Cardiac muscle cell (in vitro differentiated cells and primary cell): ENCODE data around the gene COP1. TPM values are rescaled to one million over a fixed set of nuclear protein-coding genes. Genes with fewer than 3 reads are reported as not detected.

Source experiments
- DNase-seq, 2 donors: peaks; one replicate each; pipeline versions ENCODE4 v3.0.0 to v3.0.0-alpha.2; 2010 to 2017; ENCODE audit warnings: low read depth in 1 of 2, low spot score in 1 of 2
- H3K27ac ChIP-seq: fragments of 200-600 bp; sonication (generic); 2 replicates; pipeline ENCODE4 v1.5.1; 2016
- H3K27me3 ChIP-seq: fragments of 200-600 bp; sonication (generic); 2 replicates; pipeline ENCODE4 v1.6.0; 2016; ENCODE audit warnings: control low read depth
- H3K36me3 ChIP-seq: fragments of 200-600 bp; sonication (generic); 2 replicates; pipeline ENCODE4 v1.5.1; 2016; ENCODE audit warnings: control low read depth
- H3K4me1 ChIP-seq: fragments of 200-600 bp; sonication (generic); 2 replicates; pipeline ENCODE4 v1.8.1; 2017; ENCODE audit warnings: low read depth, mild to moderate bottlenecking, mixed run types
- H3K4me3 ChIP-seq: fragments of 200-600 bp; sonication (generic); 2 replicates; pipeline ENCODE4 v1.5.1; 2016; ENCODE audit warnings: mild to moderate bottlenecking
- H3K9me3 ChIP-seq: fragments of 200-600 bp; sonication (generic); 2 replicates; pipeline ENCODE4 v1.5.1; 2017; ENCODE audit warnings: low read depth, mild to moderate bottlenecking, control low read depth
- polyA plus RNA-seq: library from polyadenylated mRNA; unstranded; fragments of >200 nt; fragmentation: Nextera tagmentation; extraction: Ambion mirVana; gene quantifications from 2 replicates; pipeline ENCODE4 v1.2.1, GENCODE V29; 2016
- total RNA-seq: library from RNA; depleted of rRNA; stranded (reverse); fragments of >200 nt; gene quantifications from 2 replicates; pipeline ENCODE4 v1.2.3, GENCODE V29; 2016
- TF ChIP-seq, protein P1 (sequence below): IDR thresholded peaks from 2 replicates; pipeline ENCODE4 v1.5.1; 2012; ENCODE audit warnings: low read depth, mild to moderate bottlenecking, low read length

COP1 gene
- total and polyA plus RNA-seq, 2 experiments from 2014 or later = 58.8 to 71.3 TPM

DNA sequence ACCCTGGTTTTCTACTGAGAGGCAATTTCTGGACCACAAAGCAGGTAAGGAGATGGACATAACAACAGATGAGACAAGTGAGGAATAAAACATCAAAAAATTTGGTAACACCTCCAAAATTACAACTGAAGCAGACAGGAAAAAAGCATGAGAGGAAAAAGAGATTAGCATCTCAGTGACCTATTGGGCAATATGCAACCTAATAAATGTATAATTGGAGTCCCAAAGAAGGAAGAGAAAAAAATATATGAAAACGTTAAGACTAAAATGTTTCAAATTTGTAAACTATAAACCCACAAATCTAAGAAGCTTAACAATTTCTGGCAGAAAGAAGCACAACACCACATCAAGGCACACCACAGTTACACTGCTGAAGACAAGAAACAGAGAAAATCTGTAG is 255.5 kb downstream of the COP1 start:
- Histone ChIP-seq H3K9me3 (no peaks in the 10 kb centered on the region), H3K27ac (no peak overlapping the region), H3K36me3 (no peaks in the 10 kb centered on the region), H3K27me3 (no peaks in the 10 kb centered on the region), H3K4me1 (peaks cover 7% of the 10 kb centered on the region), H3K4me3 (no peak overlapping the region)
- DNase-seq = no peak
- TF ChIP-seq, protein P1, sequence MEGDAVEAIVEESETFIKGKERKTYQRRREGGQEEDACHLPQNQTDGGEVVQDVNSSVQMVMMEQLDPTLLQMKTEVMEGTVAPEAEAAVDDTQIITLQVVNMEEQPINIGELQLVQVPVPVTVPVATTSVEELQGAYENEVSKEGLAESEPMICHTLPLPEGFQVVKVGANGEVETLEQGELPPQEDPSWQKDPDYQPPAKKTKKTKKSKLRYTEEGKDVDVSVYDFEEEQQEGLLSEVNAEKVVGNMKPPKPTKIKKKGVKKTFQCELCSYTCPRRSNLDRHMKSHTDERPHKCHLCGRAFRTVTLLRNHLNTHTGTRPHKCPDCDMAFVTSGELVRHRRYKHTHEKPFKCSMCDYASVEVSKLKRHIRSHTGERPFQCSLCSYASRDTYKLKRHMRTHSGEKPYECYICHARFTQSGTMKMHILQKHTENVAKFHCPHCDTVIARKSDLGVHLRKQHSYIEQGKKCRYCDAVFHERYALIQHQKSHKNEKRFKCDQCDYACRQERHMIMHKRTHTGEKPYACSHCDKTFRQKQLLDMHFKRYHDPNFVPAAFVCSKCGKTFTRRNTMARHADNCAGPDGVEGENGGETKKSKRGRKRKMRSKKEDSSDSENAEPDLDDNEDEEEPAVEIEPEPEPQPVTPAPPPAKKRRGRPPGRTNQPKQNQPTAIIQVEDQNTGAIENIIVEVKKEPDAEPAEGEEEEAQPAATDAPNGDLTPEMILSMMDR = no peak

DNA sequence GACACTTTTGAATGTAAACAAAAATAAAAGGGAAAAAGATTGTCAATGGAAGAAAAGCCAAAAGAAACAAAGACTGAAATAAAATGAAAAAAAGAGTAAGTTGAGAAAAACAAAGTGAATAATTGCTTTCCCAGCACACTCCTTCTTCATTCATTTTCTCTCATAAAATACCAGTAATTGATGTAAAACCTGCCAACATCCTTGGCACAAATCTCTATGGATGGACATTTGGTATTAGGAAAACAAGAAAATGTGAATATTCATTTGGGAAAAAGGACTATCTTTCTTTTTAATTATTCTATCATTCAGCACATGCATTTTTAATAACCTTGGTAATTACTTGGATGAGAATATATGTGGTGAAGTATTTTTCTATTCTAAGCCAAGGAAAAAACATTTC is 259.3 kb downstream of the COP1 start:
- no peaks in the 10 kb centered on the region for H3K36me3 ChIP-seq
- TF ChIP-seq, protein P1 = no peak
- no peak for DNase-seq
- H3K27ac ChIP-seq = no peak overlapping the region
- H3K4me1 ChIP-seq = no peaks in the 10 kb centered on the region
- H3K27me3 ChIP-seq = no peaks in the 10 kb centered on the region
- no peak overlapping the region for H3K4me3 ChIP-seq
- H3K9me3 ChIP-seq = no peaks in the 10 kb centered on the region

DNA sequence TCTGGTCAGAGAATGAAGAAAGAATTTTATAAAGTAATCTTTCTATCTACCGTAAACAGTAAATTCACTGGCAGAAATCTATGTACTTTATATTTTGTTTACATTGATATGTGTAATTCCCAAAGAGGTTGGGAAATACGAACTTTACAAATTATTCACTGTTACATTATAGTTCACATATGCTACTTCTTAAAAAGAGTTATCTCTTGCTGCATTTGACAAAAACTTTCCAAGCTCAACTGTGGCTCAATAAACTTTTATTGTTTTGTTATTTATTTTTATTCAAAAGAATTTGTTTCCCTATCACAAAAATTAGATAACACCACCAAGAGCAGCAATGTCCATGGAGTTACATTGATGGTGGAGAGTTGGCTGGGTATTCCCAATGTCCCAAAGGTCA is 262.5 kb downstream of the COP1 start:
- DNase-seq = no peak
- no peak overlapping the region for H3K4me3 ChIP-seq
- no peak overlapping the region for H3K27ac ChIP-seq
- no peaks in the 10 kb centered on the region for H3K4me1 ChIP-seq
- H3K27me3 ChIP-seq = no peaks in the 10 kb centered on the region
- H3K9me3 ChIP-seq = no peaks in the 10 kb centered on the region
- no peaks in the 10 kb centered on the region for H3K36me3 ChIP-seq
- TF ChIP-seq, protein P1 = no peak

DNA sequence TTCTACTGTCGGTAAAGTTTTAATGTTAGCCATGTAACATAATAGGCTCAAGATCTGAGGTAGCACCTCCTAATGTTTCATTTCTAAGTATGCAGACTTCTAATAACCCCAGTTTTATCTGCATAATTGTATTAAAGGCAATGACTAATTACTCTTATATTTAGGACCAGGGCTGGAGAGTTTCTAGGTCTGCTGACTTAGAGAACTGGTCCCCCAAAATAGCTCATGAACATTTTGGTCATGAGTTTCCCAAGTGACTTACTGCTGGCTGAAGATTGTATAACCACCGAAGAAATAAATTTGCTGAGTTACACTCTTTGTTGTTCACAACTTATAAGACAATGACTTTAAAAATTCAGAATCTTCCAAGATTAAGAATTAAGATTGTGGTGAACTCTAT is 265.9 kb downstream of the COP1 start:
- TF ChIP-seq, protein P1 = no peak
- H3K4me3 ChIP-seq = no peak overlapping the region
- H3K9me3 ChIP-seq = no peaks in the 10 kb centered on the region
- H3K4me1 ChIP-seq = no peaks in the 10 kb centered on the region
- no peak for DNase-seq
- H3K36me3 ChIP-seq = peaks cover 6% of the 10 kb centered on the region
- H3K27me3 ChIP-seq = no peaks in the 10 kb centered on the region
- no peak overlapping the region for H3K27ac ChIP-seq

DNA sequence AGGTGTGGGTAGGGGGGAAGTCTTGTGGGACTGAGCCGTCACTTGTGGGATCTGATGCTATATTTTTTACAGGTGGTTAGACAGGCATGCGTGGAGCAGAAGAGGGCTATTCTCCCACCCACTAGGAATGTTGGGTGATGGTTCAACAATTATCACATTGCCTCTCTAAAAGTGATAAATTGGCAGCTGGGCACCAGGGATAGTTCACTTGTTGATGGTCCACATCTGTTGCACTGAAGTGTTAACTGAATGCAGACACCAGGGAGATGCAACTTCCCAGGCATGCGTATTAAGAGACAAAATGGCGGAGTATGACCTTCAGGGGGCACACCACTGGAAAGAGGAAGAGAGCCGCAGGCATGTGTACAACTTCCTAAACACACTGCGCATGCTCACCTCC is 270.4 kb downstream of the COP1 start:
- TF ChIP-seq, protein P1 = no peak
- no peak overlapping the region for H3K27ac ChIP-seq
- peaks cover 6% of the 10 kb centered on the region for H3K36me3 ChIP-seq
- no peaks in the 10 kb centered on the region for H3K27me3 ChIP-seq
- no peak for DNase-seq
- H3K4me1 ChIP-seq = no peaks in the 10 kb centered on the region
- H3K4me3 ChIP-seq = no peak overlapping the region
- no peaks in the 10 kb centered on the region for H3K9me3 ChIP-seq

DNA sequence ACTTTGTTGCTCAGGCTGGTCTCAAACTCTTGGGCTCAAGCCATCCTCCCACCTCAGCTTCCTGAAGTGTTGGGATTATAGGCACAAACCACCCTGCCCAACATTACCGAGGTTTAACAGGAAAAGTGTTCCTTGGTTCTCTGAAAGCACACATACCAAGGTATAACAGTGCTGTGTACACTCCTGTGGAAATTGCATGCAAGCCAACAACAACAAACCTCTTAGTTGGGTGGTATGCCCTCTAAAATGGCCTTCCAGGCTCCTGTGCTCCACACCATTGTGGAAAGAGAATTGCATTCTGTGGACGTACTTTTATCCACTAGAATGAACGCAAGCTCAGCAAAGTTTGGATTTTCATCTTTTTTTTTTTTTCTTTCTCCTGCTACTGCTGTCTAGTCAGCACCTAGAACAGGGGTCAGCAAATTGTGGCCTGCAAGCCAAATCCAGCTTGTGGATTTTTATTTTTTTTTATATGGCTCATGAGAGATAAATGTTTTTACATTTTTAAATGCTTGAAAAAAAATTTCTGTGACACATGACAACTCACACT is 271.4 kb downstream of the COP1 start:
- Histone ChIP-seq H3K9me3 (no peaks in the 10 kb centered on the region), H3K4me3 (no peak overlapping the region), H3K27me3 (no peaks in the 10 kb centered on the region), H3K4me1 (no peaks in the 10 kb centered on the region), H3K36me3 (peaks cover 6% of the 10 kb centered on the region), H3K27ac (no peak overlapping the region)
- TF ChIP-seq, protein P1 = no peak
- no peak for DNase-seq
